BE2C (cell line): Measurements from ENCODE around the gene KCNJ6.

Experiments used
- DNase-seq: peaks from one replicate; pipeline ENCODE4 v3.0.0-alpha.2; 2020
- H3K27me3 ChIP-seq: fragments of 250-450 bp; sonication (Bioruptor Pico); 2 replicates; pipeline ENCODE4 v1.5.1; 2020; ENCODE audit warnings: mild to moderate bottlenecking
- H3K36me3 ChIP-seq: fragments of 250-450 bp; sonication (Bioruptor Pico); 2 replicates; pipeline ENCODE4 v1.5.1; 2020; ENCODE audit warnings: mild to moderate bottlenecking
- H3K4me1 ChIP-seq: fragments of 250-450 bp; sonication (Bioruptor Pico); 2 replicates; pipeline ENCODE4 v1.5.1; 2020
- H3K4me3 ChIP-seq: 2 replicates; pipeline ENCODE4 v1.5.1; 2011; ENCODE audit warnings: low read depth, low read length
- H3K9me3 ChIP-seq: fragments of 250-450 bp; sonication (Bioruptor Pico); 2 replicates; pipeline ENCODE4 v1.5.1; 2020
- TF ChIP-seq, protein P1 (sequence below): IDR thresholded peaks from 2 replicates; pipeline ENCODE4 v1.5.1; 2012; ENCODE audit warnings: mild to moderate bottlenecking, low read depth, low read length

KCNJ6 gene

GRCh38 chr21:37751268-37751975 lies 164.8 kb downstream of the KCNJ6 start:
- no peaks in the 10 kb centered on the region for H3K9me3 ChIP-seq
- DNase-seq: no peak
- no peaks in the 10 kb centered on the region for H3K27me3 ChIP-seq
- no peak overlapping the region for H3K4me3 ChIP-seq
- no peaks in the 10 kb centered on the region for H3K36me3 ChIP-seq
- no peaks in the 10 kb centered on the region for H3K4me1 ChIP-seq
- TF ChIP-seq, protein P1, sequence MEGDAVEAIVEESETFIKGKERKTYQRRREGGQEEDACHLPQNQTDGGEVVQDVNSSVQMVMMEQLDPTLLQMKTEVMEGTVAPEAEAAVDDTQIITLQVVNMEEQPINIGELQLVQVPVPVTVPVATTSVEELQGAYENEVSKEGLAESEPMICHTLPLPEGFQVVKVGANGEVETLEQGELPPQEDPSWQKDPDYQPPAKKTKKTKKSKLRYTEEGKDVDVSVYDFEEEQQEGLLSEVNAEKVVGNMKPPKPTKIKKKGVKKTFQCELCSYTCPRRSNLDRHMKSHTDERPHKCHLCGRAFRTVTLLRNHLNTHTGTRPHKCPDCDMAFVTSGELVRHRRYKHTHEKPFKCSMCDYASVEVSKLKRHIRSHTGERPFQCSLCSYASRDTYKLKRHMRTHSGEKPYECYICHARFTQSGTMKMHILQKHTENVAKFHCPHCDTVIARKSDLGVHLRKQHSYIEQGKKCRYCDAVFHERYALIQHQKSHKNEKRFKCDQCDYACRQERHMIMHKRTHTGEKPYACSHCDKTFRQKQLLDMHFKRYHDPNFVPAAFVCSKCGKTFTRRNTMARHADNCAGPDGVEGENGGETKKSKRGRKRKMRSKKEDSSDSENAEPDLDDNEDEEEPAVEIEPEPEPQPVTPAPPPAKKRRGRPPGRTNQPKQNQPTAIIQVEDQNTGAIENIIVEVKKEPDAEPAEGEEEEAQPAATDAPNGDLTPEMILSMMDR: no peak

DNA sequence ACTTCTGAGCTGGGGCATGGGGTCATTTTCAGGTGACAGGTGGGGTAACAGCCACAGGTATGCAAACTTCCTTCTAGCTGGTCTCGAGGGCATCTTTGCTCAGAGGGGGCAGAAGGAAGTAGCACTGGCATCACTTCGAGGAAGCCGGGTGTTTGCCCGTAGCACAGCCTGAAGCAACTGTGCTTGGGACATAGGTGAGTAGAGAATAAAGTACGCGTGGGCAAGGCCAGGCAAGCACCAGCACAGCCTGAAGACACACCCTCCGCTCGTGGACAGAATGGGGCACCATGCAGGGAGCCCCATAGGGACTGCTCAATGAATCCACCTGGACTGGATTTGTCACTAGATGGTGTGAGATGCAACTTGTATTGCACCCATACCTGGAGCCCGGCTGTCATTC lies 167.1 kb downstream of the KCNJ6 start:
- no peaks in the 10 kb centered on the region for H3K36me3 ChIP-seq
- TF ChIP-seq, protein P1: no peak
- H3K4me1 ChIP-seq: no peaks in the 10 kb centered on the region
- no peaks in the 10 kb centered on the region for H3K27me3 ChIP-seq
- H3K9me3 ChIP-seq: no peaks in the 10 kb centered on the region
- H3K4me3 ChIP-seq: no peak overlapping the region
- no peak for DNase-seq

- no peak for DNase-seq
- Histone ChIP-seq H3K36me3 (no peaks in the 10 kb centered on the region), H3K4me3 (no peak overlapping the region), H3K4me1 (no peaks in the 10 kb centered on the region), H3K9me3 (no peaks in the 10 kb centered on the region), H3K27me3 (no peaks in the 10 kb centered on the region)
- TF ChIP-seq, protein P1: no peak
Observed at GRCh38 chr21:37748351-37748750, 167.9 kb downstream of the KCNJ6 start.

DNA sequence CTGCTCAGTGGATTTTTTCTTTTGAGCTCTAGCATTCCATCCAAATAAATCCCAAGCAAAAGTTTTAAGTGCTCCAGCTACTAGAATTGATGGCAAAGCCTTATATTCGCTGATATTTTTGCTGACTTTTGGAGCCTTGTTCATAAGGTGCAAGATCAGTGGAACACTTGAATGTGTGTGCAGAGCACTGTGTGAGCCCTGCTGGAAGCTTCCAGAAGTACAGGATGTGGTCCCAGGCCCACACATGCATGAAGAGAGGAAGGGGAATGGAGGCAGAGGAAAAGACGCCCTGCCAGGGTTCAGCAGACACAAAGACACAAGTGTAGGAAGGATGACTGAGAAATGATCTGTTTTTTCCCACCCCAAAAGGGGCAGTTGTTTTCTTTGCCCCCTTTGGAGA lies 169.4 kb downstream of the KCNJ6 start:
- H3K36me3 ChIP-seq: no peaks in the 10 kb centered on the region
- TF ChIP-seq, protein P1: no peak
- H3K9me3 ChIP-seq: no peaks in the 10 kb centered on the region
- no peak for DNase-seq
- no peak overlapping the region for H3K4me3 ChIP-seq
- H3K27me3 ChIP-seq: no peaks in the 10 kb centered on the region
- no peaks in the 10 kb centered on the region for H3K4me1 ChIP-seq

DNA sequence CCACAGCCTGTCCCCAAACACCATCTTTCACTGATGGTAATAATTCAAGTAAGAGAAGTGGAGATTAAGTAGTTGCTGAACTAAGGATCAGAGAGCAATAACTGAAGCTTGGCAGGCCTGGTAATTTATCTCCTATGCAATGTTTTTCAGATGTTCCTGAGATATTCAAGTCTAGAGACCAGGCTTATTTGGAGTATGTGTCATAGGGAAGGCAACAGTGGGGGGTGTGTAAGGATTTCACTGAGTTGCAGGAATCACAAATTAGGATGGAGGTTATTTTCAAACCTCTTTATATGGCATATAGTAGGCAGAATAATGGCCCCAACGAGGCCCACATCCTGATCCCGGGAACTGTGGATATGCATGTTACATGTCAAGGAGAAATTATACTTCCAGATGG lies 171.7 kb downstream of the KCNJ6 start:
- Histone ChIP-seq H3K4me3 (no peak overlapping the region), H3K4me1 (no peaks in the 10 kb centered on the region), H3K9me3 (no peaks in the 10 kb centered on the region), H3K27me3 (no peaks in the 10 kb centered on the region), H3K36me3 (no peaks in the 10 kb centered on the region)
- TF ChIP-seq, protein P1: no peak
- no peak for DNase-seq

DNA sequence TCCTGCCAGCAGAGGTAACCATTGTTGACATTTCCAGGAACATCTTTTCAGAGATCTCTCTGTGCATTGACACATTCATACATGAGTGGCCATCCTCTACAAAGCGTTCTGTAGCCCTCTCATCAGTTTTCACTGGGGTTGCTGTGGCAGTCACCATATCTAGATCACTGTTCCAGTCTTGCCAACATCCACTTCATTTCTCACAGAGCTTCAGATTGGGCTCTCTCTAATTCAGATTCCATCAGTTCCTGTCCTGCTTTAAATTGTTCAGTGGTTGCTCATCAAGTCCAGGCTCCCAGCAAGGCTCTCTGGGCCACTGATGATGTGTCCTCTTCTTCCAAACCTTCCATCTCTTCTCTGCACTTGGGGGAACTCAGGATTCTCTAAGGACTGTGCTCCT lies 173.7 kb downstream of the KCNJ6 start:
- Histone ChIP-seq H3K36me3 (no peaks in the 10 kb centered on the region), H3K9me3 (no peaks in the 10 kb centered on the region), H3K27me3 (no peaks in the 10 kb centered on the region), H3K4me1 (no peaks in the 10 kb centered on the region), H3K4me3 (no peak overlapping the region)
- DNase-seq: no peak
- TF ChIP-seq, protein P1: no peak
